Measurements from ENCODE around the gene CCNT2. TPM values are rescaled to one million over a fixed set of nuclear protein-coding genes. Genes with fewer than 3 reads are reported as not detected.
"Not testable (repeated sequence)": the region's sequence is repeated elsewhere in the genome, so short reads cannot be mapped to it uniquely, and the experiment has no call there.

CCNT2 gene
- total and polyA plus RNA-seq, 4 donors, result 6.0 to 33.0 (median 14.9) TPM

GRCh38 chr2:134976074-134976702 is 57.6 kb downstream of the CCNT2 start:
- 70% methylated on average over 3 of the region's 3 CpGs for WGBS
- H3K27ac ChIP-seq (ENCODE audit: low read depth in 1 of 2, low read length in 2 of 2), result no peak overlapping the region
- H3K4me3 ChIP-seq (ENCODE audit: low read depth in 1 of 3, low read length in 3 of 3), result no peak overlapping the region
- H3K9me3 ChIP-seq (ENCODE audit: control insufficient read depth in 4 of 4, low read length in 3 of 4), result peaks cover 0 to 4% (median 0%) of the 10 kb centered on the region in 4 donors
- no peak overlapping the region for H3K9ac ChIP-seq (ENCODE audit: low read depth in 1 of 2, low read length in 2 of 2)
- H3K36me3 ChIP-seq (ENCODE audit: control insufficient read depth in 4 of 4, insufficient read depth in 3 of 4, low read depth in 1 of 4, low read length in 3 of 4), result no peaks in the 10 kb centered on the region
- no peak for DNase-seq (ENCODE audit: low spot score)
- no peaks in the 10 kb centered on the region for H3K4me1 ChIP-seq (ENCODE audit: control insufficient read depth in 4 of 4, insufficient read depth in 4 of 4, low read length in 3 of 4)
- no peak for TF ChIP-seq YY1 (IDR thresholded peaks at IDR 0.05)
- TF ChIP-seq NR2F2 (IDR thresholded peaks at IDR 0.05), result no peak
- TF ChIP-seq, protein P1, sequence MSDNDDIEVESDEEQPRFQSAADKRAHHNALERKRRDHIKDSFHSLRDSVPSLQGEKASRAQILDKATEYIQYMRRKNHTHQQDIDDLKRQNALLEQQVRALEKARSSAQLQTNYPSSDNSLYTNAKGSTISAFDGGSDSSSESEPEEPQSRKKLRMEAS (IDR thresholded peaks at IDR 0.05), result no peak
- TF ChIP-seq, protein P2, sequence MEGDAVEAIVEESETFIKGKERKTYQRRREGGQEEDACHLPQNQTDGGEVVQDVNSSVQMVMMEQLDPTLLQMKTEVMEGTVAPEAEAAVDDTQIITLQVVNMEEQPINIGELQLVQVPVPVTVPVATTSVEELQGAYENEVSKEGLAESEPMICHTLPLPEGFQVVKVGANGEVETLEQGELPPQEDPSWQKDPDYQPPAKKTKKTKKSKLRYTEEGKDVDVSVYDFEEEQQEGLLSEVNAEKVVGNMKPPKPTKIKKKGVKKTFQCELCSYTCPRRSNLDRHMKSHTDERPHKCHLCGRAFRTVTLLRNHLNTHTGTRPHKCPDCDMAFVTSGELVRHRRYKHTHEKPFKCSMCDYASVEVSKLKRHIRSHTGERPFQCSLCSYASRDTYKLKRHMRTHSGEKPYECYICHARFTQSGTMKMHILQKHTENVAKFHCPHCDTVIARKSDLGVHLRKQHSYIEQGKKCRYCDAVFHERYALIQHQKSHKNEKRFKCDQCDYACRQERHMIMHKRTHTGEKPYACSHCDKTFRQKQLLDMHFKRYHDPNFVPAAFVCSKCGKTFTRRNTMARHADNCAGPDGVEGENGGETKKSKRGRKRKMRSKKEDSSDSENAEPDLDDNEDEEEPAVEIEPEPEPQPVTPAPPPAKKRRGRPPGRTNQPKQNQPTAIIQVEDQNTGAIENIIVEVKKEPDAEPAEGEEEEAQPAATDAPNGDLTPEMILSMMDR (IDR thresholded peaks at IDR 0.05; ENCODE audit: low read depth, low read length, missing input control), result no peak
- no peak for TF ChIP-seq ATF3 (IDR thresholded peaks at IDR 0.05)
- TF ChIP-seq JUND (IDR thresholded peaks at IDR 0.05), result no peak
- H3K27me3 ChIP-seq (ENCODE audit: control insufficient read depth in 4 of 4, insufficient read depth in 4 of 4, low read length in 3 of 4), result no peaks in the 10 kb centered on the region

DNA sequence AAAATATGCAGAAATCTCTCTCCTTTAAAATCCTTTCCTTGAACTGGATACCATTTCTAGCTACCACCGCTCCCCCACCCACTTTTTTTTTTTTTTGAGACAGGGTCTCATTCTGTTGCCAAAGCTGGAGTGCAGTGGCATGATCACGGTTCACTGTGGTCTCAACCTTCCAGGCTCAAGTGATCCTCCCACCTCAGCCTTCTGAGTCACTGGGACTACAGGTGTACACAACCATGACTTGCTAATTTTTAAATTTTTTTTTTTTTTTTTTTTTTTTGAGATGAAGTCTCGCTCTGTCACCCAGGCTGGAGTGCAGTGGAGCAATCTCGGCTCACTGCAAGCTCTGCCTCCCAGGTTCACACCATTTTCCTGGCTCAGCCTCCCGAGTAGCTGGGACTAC is 58.5 kb downstream of the CCNT2 start:
- not testable (repeated sequence) for H3K9ac ChIP-seq (ENCODE audit: low read depth in 1 of 2, low read length in 2 of 2); H3K27me3 ChIP-seq (ENCODE audit: control insufficient read depth in 4 of 4, insufficient read depth in 4 of 4, low read length in 3 of 4); H3K36me3 ChIP-seq (ENCODE audit: control insufficient read depth in 4 of 4, insufficient read depth in 3 of 4, low read depth in 1 of 4, low read length in 3 of 4); H3K9me3 ChIP-seq (ENCODE audit: control insufficient read depth in 4 of 4, low read length in 3 of 4); H3K4me1 ChIP-seq (ENCODE audit: control insufficient read depth in 4 of 4, insufficient read depth in 4 of 4, low read length in 3 of 4); H3K4me3 ChIP-seq (ENCODE audit: low read depth in 1 of 3, low read length in 3 of 3); H3K27ac ChIP-seq (ENCODE audit: low read depth in 1 of 2, low read length in 2 of 2); DNase-seq (ENCODE audit: low spot score)
- 90% methylated on average over 5 of the region's 5 CpGs for WGBS

- no peaks in the 10 kb centered on the region for H3K9me3 ChIP-seq (ENCODE audit: control insufficient read depth in 4 of 4, low read length in 3 of 4)
- no peak overlapping the region for H3K27ac ChIP-seq (ENCODE audit: low read depth in 1 of 2, low read length in 2 of 2)
- no peak overlapping the region for H3K9ac ChIP-seq (ENCODE audit: low read depth in 1 of 2, low read length in 2 of 2)
- H3K36me3 ChIP-seq (ENCODE audit: control insufficient read depth in 4 of 4, insufficient read depth in 3 of 4, low read depth in 1 of 4, low read length in 3 of 4), result no peaks in the 10 kb centered on the region
- H3K27me3 ChIP-seq (ENCODE audit: control insufficient read depth in 4 of 4, insufficient read depth in 4 of 4, low read length in 3 of 4), result no peaks in the 10 kb centered on the region
- H3K4me3 ChIP-seq (ENCODE audit: low read depth in 1 of 3, low read length in 3 of 3), result no peak overlapping the region
- no peak for DNase-seq (ENCODE audit: low spot score)
- 74% methylated on average over 4 of the region's 4 CpGs for WGBS
- H3K4me1 ChIP-seq (ENCODE audit: control insufficient read depth in 4 of 4, insufficient read depth in 4 of 4, low read length in 3 of 4), result no peaks in the 10 kb centered on the region
- TF ChIP-seq SP1 (IDR thresholded peaks at IDR 0.05), result no peak
- TF ChIP-seq TAF1 (conservative IDR thresholded peaks at IDR 0.05), result no peak
- TF ChIP-seq ATF3 (IDR thresholded peaks at IDR 0.05), result no peak
- TF ChIP-seq FOXA1 (IDR thresholded peaks at IDR 0.05), result no peak
- TF ChIP-seq JUND (IDR thresholded peaks at IDR 0.05), result no peak
- TF ChIP-seq HNF4G (IDR thresholded peaks at IDR 0.05), result no peak
- no peak for TF ChIP-seq NR2F2 (IDR thresholded peaks at IDR 0.05)
- TF ChIP-seq YY1 (IDR thresholded peaks at IDR 0.05), result no peak
- TF ChIP-seq RXRA (IDR thresholded peaks at IDR 0.05), result no peak
- TF ChIP-seq FOXA2 (IDR thresholded peaks at IDR 0.05), result no peak
- no peak for TF ChIP-seq ZBTB33 (IDR thresholded peaks at IDR 0.05)
- no peak for TF ChIP-seq HNF4A (conservative IDR thresholded peaks at IDR 0.05)
Observed at GRCh38 chr2:134979221-134979620, 60.6 kb downstream of the CCNT2 start.

All from liver (tissue), 9 donors.